KOPT-K1 (cell line): ENCODE measurements around the gene TNS3.

Source experiments
- H3K27ac ChIP-seq: fragments of 200-600 bp; sonication (generic); 2 replicates; pipeline ENCODE4 v1.5.1; 2016; ENCODE audit warnings: antibody characterized with exemption, mild to moderate bottlenecking, low read depth, low read length; ENCODE audit not compliant: poor library complexity, severe bottlenecking
- H3K36me3 ChIP-seq: fragments of 200-600 bp; sonication (generic); 2 replicates; pipeline ENCODE4 v1.5.1; 2017; ENCODE audit warnings: antibody characterized with exemption, mild to moderate bottlenecking, low read length, moderate library complexity; ENCODE audit not compliant: insufficient read depth
- H3K9me3 ChIP-seq: fragments of 200-600 bp; sonication (generic); 2 replicates; pipeline ENCODE4 v1.5.1; 2017; ENCODE audit warnings: antibody characterized with exemption, low read length, mild to moderate bottlenecking; ENCODE audit not compliant: insufficient read depth, poor library complexity, severe bottlenecking

TNS3 gene

DNA sequence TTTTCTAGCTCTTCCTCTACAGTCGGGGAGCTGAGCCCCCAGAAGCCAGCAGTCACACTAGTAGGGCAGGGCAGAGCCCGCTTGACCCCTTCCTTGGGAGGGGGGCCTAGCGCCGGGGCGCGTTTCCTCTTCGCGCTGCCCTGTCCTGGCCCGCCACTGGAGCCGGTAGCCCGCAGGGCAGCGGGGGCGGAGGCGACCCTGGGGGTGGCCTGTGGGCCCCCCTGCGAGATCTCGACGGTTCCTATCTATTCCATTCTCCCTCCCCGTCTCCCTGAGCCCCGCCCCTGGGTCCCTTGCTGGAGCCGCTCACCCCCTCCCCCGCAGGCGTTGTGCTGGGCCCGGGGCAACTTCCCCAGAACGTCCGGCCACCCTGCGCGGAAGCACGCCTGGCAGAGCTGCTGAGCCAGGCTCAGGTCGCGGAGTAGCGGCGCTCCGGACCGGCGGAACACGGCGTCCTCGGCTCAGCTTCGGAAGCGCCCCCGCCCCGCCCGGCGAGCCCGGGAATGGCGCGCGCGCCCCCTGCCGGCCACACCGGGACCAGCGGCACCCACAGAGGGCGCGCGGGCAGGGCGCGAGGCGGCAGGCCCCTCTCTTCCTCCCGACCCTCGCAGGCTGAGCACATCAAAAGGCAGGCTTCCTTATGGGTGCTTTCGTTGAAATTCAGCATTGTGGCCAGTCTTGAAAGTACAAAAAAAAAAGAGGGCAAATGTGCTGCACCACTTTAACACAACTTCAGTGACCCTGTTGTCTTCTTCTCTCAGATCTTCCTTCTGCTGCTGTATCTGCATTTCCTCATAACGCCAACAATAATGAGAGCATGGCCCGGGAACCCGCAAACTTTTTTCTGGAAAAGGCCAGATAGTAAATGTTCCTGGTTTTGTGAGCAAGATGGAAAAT, 327.6 kb downstream of the TNS3 start:
- Histone ChIP-seq H3K27ac (no peak overlapping the region), H3K36me3 (no peaks in the 10 kb centered on the region), H3K9me3 (peaks cover 7% of the 10 kb centered on the region)

- Histone ChIP-seq H3K27ac (no peak overlapping the region), H3K9me3 (peaks cover 7% of the 10 kb centered on the region), H3K36me3 (no peaks in the 10 kb centered on the region)
Observed at GRCh38 chr7:47253650-47254080, 328.2 kb downstream of the TNS3 start.

GRCh38 chr7:47252675-47253074, 329.2 kb downstream of the TNS3 start:
- H3K36me3 ChIP-seq, result no peaks in the 10 kb centered on the region
- peaks cover 7% of the 10 kb centered on the region for H3K9me3 ChIP-seq
- no peak overlapping the region for H3K27ac ChIP-seq

GRCh38 chr7:47249361-47249760, 332.6 kb downstream of the TNS3 start:
- H3K9me3 ChIP-seq, result peaks cover 7% of the 10 kb centered on the region
- no peaks in the 10 kb centered on the region for H3K36me3 ChIP-seq
- no peak overlapping the region for H3K27ac ChIP-seq

- Histone ChIP-seq H3K36me3 (no peaks in the 10 kb centered on the region), H3K27ac (no peak overlapping the region), H3K9me3 (peaks cover 7% of the 10 kb centered on the region)
Observed at GRCh38 chr7:47248797-47249196, 333.1 kb downstream of the TNS3 start.

DNA sequence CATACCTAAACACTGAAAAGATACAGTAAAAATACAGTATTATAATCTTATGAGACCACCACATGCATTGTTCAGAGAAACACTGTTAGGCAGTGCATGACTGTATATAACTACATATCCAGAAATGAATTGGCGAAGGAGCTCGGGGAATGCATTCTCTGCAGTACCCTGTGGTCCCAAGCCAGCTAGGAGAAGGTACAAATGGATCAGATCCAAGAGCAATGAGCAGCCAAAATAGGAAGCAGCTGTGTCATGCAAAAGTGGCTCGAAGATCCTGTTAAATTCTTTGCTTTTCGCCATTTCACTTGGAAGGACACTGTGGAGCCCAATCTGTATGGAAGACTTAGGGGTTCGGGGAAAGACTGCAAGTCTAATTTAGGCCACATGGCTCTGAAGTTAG, 334.8 kb downstream of the TNS3 start:
- Histone ChIP-seq H3K9me3 (no peaks in the 10 kb centered on the region), H3K36me3 (no peaks in the 10 kb centered on the region), H3K27ac (no peak overlapping the region)

DNA sequence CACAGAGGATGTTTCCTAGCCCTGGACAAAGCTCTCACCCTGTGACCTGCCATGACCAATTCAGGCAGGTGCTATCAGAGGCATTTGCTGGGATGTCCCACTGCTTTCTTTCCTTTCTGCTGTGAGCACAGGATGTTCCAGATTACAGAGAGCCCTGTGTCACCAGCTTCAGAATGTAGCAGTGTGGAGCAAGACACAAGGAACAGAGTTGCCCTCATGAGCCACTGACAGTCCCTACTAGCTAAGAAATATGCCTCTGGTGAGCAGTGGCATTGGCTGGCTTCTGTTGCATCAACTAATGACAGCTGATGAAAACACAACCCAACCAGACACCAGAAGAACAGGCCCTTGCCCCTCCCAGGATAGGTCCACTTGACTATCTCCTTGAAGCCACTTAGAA, 337.2 kb downstream of the TNS3 start:
- Histone ChIP-seq H3K9me3 (no peaks in the 10 kb centered on the region), H3K27ac (no peak overlapping the region), H3K36me3 (no peaks in the 10 kb centered on the region)

DNA sequence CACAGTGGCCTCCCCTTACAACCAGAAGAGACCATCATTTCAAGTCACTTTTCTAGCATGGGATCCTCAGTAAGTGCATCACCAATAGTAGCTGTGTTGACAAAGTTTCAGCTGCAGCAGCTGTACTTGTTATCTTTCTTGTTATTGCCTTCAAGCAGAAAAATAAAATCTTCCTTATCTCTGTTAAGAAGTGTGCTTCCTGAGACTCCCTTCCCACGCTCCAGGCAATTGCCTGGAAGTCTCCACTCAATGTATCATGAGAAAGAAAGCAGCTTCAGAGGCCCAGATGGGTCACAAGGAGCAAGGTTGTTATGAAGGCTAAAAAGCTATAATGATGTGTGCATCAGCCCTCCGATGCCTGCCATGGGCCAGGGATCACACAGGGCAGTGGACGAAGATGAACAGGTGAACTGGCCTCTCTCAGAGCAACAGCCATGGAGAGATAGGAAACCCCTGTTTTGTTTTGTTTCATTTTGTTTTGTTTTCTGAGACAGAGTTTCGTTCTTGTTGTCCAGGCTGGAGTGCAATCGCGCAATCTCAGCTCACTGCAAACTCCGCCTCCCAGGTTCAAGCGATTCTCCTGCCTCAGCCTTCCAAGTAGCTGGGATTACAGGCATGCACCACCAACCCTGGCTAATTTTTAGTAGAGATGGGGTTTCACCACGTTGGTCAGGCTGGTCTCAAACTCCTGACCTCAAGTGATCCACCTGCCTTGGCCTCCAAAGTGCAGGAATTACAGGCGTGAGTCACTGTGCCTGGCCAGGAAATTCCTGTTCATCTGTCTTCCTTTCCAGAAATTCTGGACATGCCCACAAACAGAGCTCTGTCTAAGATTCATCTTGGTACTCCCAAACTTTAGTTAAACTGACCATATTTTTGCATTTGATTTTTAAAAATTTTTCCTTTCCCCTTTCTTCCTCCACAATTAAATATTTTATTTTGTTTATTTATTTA, 340.5 kb downstream of the TNS3 start:
- Histone ChIP-seq H3K36me3 (no peaks in the 10 kb centered on the region), H3K27ac (no peak overlapping the region), H3K9me3 (no peaks in the 10 kb centered on the region)

DNA sequence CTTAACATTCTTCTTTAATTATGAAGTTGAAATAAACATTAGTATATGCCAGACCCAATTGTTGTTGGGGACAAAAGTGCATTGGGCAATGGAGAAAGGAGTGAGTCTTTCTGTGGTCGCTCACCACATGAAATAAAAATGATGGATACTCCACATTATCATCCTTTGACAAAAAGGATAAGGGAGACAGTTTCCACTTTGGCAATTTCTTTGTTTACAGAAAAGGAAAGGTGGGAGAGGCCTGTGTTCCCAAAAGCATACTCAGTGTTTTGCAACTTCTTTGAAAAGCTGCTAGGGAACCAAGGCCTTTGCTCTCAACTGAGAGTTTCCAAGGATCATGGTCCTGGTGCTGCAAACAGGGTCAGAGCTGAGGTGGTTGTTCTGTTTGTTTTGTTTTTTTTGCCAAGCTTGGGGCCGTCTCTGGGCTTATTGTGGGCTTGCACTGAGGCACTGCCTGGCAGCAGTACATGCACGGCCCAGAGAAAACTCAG, 341.9 kb downstream of the TNS3 start:
- Histone ChIP-seq H3K27ac (no peak overlapping the region), H3K36me3 (no peaks in the 10 kb centered on the region), H3K9me3 (no peaks in the 10 kb centered on the region)

- H3K36me3 ChIP-seq, result no peaks in the 10 kb centered on the region
- no peaks in the 10 kb centered on the region for H3K9me3 ChIP-seq
- no peak overlapping the region for H3K27ac ChIP-seq
Observed at GRCh38 chr7:47239034-47239433, 342.9 kb downstream of the TNS3 start.

- Histone ChIP-seq H3K36me3 (no peaks in the 10 kb centered on the region), H3K9me3 (no peaks in the 10 kb centered on the region), H3K27ac (no peak overlapping the region)
Observed at GRCh38 chr7:47236480-47237129, 345.3 kb downstream of the TNS3 start.

DNA sequence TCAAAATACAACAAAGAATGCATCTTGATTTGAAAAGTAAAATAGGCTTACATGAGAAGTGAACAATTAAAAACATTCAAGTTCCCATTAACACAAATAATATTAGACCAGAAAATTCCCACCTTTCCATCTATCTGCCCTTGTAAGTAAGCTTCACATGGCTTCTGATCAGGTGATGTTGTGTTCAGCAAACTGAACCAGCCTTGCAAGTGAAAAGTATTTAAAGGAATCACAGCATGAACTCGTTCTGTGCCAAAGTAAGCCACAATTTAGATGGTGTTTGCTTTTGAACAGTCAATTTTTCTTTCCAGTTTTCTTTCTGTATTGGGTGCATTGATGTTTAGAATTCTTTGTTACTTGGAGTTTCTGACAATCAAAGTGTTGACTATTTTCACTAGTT, 347.9 kb downstream of the TNS3 start:
- Histone ChIP-seq H3K9me3 (no peaks in the 10 kb centered on the region), H3K36me3 (no peaks in the 10 kb centered on the region), H3K27ac (no peak overlapping the region)

DNA sequence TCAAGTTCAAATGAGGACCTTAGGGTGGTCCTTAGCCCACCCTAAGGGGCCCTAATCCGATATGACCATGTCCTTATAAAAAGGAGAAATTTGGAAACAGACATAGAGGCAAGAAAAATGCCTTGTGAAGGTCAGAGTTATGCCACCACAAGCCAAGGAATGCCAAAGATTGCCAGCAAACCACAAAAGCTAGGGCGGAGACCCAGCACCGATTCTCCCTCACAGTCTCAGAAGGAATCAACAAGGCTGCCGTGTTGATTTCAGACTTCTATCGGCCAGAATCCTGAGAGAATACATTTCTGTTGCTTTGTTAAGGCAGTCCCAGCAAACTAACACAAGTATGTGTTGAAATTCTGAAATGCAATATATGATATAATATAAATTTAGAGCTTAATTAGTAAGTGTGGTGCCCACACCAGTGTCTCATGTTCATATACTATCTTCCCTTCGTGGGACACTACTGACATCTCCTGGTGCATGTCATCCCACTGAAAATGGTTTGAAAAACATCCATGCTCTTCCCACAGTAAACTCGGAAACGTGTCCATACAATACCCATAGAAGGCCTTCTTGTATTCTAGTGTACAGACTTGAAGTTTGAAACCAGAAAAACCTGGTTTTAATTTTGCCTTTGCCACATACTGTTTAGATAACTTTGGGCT, 349.0 kb downstream of the TNS3 start:
- H3K9me3 ChIP-seq, result no peaks in the 10 kb centered on the region
- H3K36me3 ChIP-seq, result no peaks in the 10 kb centered on the region
- no peak overlapping the region for H3K27ac ChIP-seq

- Histone ChIP-seq H3K27ac (no peak overlapping the region), H3K36me3 (no peaks in the 10 kb centered on the region), H3K9me3 (no peaks in the 10 kb centered on the region)
Observed at GRCh38 chr7:47231627-47232026, 350.3 kb downstream of the TNS3 start.
